IPS-20b (cell line): Measurements from ENCODE around the gene DOCK4.

ENCODE experiments used
- H3K27ac ChIP-seq: one replicate; pipeline ENCODE4 v1.5.1; 2013; ENCODE audit warnings: low read length
- H3K27me3 ChIP-seq: 2 replicates; pipeline ENCODE4 v1.6.1; 2013; ENCODE audit warnings: mild to moderate bottlenecking, low read length, inconsistent platforms; ENCODE audit not compliant: insufficient read depth
- H3K36me3 ChIP-seq: 2 replicates; pipeline ENCODE4 v1.6.1; 2013; ENCODE audit warnings: low read depth, mild to moderate bottlenecking, inconsistent platforms, low read length, moderate library complexity; ENCODE audit not compliant: insufficient read depth
- H3K4me1 ChIP-seq: 2 replicates; pipeline ENCODE4 v1.6.1; 2013; ENCODE audit warnings: mild to moderate bottlenecking, control low read depth, inconsistent platforms, low read length, moderate library complexity; ENCODE audit not compliant: insufficient read depth
- H3K4me3 ChIP-seq: 2 replicates; pipeline ENCODE4 v1.5.1; 2013; ENCODE audit warnings: mild to moderate bottlenecking, low read length, inconsistent platforms
- H3K9ac ChIP-seq: 2 replicates; pipeline ENCODE4 v1.6.1; 2013; ENCODE audit warnings: low read depth, mild to moderate bottlenecking, inconsistent platforms, low read length, moderate library complexity
- H3K9me3 ChIP-seq: 2 replicates; pipeline ENCODE4 v1.6.1; 2013; ENCODE audit warnings: mild to moderate bottlenecking, low read depth, low read length, inconsistent platforms; ENCODE audit not compliant: insufficient read depth

DOCK4 gene

GRCh38 chr7:112064627-112065385 is 141.4 kb downstream of the DOCK4 start:
- Histone ChIP-seq H3K9ac (no peak overlapping the region), H3K27me3 (no peaks in the 10 kb centered on the region), H3K9me3 (no peaks in the 10 kb centered on the region), H3K36me3 (no peaks in the 10 kb centered on the region), H3K27ac (no peak overlapping the region), H3K4me1 (no peaks in the 10 kb centered on the region; the same call in 1 of the 2 replicates), H3K4me3 (no peak overlapping the region)

GRCh38 chr7:112063974-112064373 is 142.2 kb downstream of the DOCK4 start:
- Histone ChIP-seq H3K36me3 (no peaks in the 10 kb centered on the region), H3K4me3 (no peak overlapping the region), H3K4me1 (no peaks in the 10 kb centered on the region; the same call in 1 of the 2 replicates), H3K27ac (no peak overlapping the region), H3K9me3 (no peaks in the 10 kb centered on the region), H3K27me3 (no peaks in the 10 kb centered on the region), H3K9ac (no peak overlapping the region)

- Histone ChIP-seq H3K27ac (no peak overlapping the region), H3K9ac (no peak overlapping the region), H3K27me3 (no peaks in the 10 kb centered on the region), H3K36me3 (no peaks in the 10 kb centered on the region), H3K4me1 (no peaks in the 10 kb centered on the region; the same call in 1 of the 2 replicates), H3K9me3 (no peaks in the 10 kb centered on the region), H3K4me3 (no peak overlapping the region)
Measured at GRCh38 chr7:112061051-112061450, 145.1 kb downstream of the DOCK4 start.

- Histone ChIP-seq H3K9ac (no peak overlapping the region), H3K9me3 (no peaks in the 10 kb centered on the region), H3K4me1 (no peaks in the 10 kb centered on the region; the same call in 1 of the 2 replicates), H3K36me3 (no peaks in the 10 kb centered on the region), H3K27ac (no peak overlapping the region), H3K27me3 (no peaks in the 10 kb centered on the region), H3K4me3 (no peak overlapping the region)
Measured at GRCh38 chr7:112060625-112061024, 145.6 kb downstream of the DOCK4 start.

GRCh38 chr7:112059675-112060074 is 146.5 kb downstream of the DOCK4 start:
- H3K4me3 ChIP-seq, result no peak overlapping the region
- H3K4me1 ChIP-seq, result no peaks in the 10 kb centered on the region; the same call in 1 of the 2 replicates
- no peaks in the 10 kb centered on the region for H3K27me3 ChIP-seq
- H3K9ac ChIP-seq, result no peak overlapping the region
- H3K27ac ChIP-seq, result no peak overlapping the region
- H3K9me3 ChIP-seq, result no peaks in the 10 kb centered on the region
- H3K36me3 ChIP-seq, result no peaks in the 10 kb centered on the region

GRCh38 chr7:112058686-112059085 is 147.5 kb downstream of the DOCK4 start:
- Histone ChIP-seq H3K9ac (no peak overlapping the region), H3K4me1 (no peaks in the 10 kb centered on the region; the same call in 1 of the 2 replicates), H3K27ac (no peak overlapping the region), H3K9me3 (no peaks in the 10 kb centered on the region), H3K27me3 (no peaks in the 10 kb centered on the region), H3K4me3 (no peak overlapping the region), H3K36me3 (no peaks in the 10 kb centered on the region)

- H3K9ac ChIP-seq, result no peak overlapping the region
- no peak overlapping the region for H3K4me3 ChIP-seq
- no peaks in the 10 kb centered on the region for H3K9me3 ChIP-seq
- H3K27me3 ChIP-seq, result no peaks in the 10 kb centered on the region
- H3K36me3 ChIP-seq, result no peaks in the 10 kb centered on the region
- H3K4me1 ChIP-seq, result no peaks in the 10 kb centered on the region; the same call in 1 of the 2 replicates
- H3K27ac ChIP-seq, result no peak overlapping the region
Measured at GRCh38 chr7:112056409-112056808, 149.8 kb downstream of the DOCK4 start.

GRCh38 chr7:112053737-112054069 is 152.5 kb downstream of the DOCK4 start:
- Histone ChIP-seq H3K27me3 (no peaks in the 10 kb centered on the region), H3K4me1 (no peaks in the 10 kb centered on the region), H3K27ac (no peak overlapping the region), H3K36me3 (no peaks in the 10 kb centered on the region), H3K9ac (no peak overlapping the region), H3K4me3 (no peak overlapping the region), H3K9me3 (no peaks in the 10 kb centered on the region)

GRCh38 chr7:112052993-112053736 is 153.0 kb downstream of the DOCK4 start:
- H3K36me3 ChIP-seq, result no peaks in the 10 kb centered on the region
- H3K9ac ChIP-seq, result no peak overlapping the region
- no peaks in the 10 kb centered on the region for H3K27me3 ChIP-seq
- H3K9me3 ChIP-seq, result no peaks in the 10 kb centered on the region
- H3K27ac ChIP-seq, result no peak overlapping the region
- H3K4me3 ChIP-seq, result no peak overlapping the region
- no peaks in the 10 kb centered on the region for H3K4me1 ChIP-seq

- no peak overlapping the region for H3K27ac ChIP-seq
- H3K9ac ChIP-seq, result no peak overlapping the region
- no peaks in the 10 kb centered on the region for H3K4me1 ChIP-seq
- 0 out of 2 replicates have a peak, but pooled peaks cover 3% of the 10 kb centered on the region for H3K9me3 ChIP-seq
- no peaks in the 10 kb centered on the region for H3K27me3 ChIP-seq
- H3K4me3 ChIP-seq, result no peak overlapping the region
- H3K36me3 ChIP-seq, result no peaks in the 10 kb centered on the region
Measured at GRCh38 chr7:112052498-112052897, 153.7 kb downstream of the DOCK4 start.

- Histone ChIP-seq H3K9ac (no peak overlapping the region), H3K27ac (no peak overlapping the region), H3K9me3 (0 out of 2 replicates have a peak, but pooled peaks cover 3% of the 10 kb centered on the region), H3K4me1 (no peaks in the 10 kb centered on the region), H3K27me3 (no peaks in the 10 kb centered on the region), H3K4me3 (no peak overlapping the region), H3K36me3 (no peaks in the 10 kb centered on the region)
Measured at GRCh38 chr7:112050250-112050881, 155.8 kb downstream of the DOCK4 start.
